HL-60/S4 (cell line): Measurements from ENCODE around the gene ILDR1.
"Not testable (repeated sequence)": the region's sequence is repeated elsewhere in the genome, so short reads cannot be mapped to it uniquely, and the experiment has no call there.

Experiments used
- in situ Hi-C: fragments of 300-500 bp; cut with MboI; formaldehyde crosslinking; loops from 2 replicates; pipeline ENCODE4 v1.14.3; 2022; ENCODE audit warnings: low sequenced_read_pairs

The ILDR1 gene

GRCh38 chr3:121956363-121956762, 65.7 kb downstream of the ILDR1 start:
- in situ Hi-C loops = no loop called here

GRCh38 chr3:121951291-121951919, 70.6 kb downstream of the ILDR1 start:
- in situ Hi-C loops = no loop called here

- in situ Hi-C loops = no loop called here
These were observed 73.4 kb downstream of the ILDR1 start for GRCh38 chr3:121948641-121949040.

DNA sequence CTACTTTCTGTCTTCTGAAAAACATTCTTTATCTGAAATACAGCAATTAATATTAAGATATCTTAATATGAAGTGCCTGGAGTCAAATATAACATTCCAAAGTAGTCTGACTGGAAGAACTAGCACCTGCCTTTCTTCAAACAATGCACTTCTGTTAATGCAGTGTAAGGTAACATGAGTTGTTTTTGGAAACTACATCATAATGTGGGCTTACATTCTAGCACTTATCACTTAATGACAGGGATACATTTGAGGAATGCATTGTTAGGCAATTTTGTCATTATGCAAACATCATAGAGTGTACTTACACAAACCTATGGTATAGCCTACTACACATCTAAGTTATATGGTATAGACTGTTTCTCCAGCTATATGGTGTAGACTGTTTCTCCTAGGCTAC, 78.6 kb downstream of the ILDR1 start:
- in situ Hi-C loops = no loop called here

GRCh38 chr3:121942116-121942786, 79.8 kb downstream of the ILDR1 start:
- in situ Hi-C loops = no loop called here

DNA sequence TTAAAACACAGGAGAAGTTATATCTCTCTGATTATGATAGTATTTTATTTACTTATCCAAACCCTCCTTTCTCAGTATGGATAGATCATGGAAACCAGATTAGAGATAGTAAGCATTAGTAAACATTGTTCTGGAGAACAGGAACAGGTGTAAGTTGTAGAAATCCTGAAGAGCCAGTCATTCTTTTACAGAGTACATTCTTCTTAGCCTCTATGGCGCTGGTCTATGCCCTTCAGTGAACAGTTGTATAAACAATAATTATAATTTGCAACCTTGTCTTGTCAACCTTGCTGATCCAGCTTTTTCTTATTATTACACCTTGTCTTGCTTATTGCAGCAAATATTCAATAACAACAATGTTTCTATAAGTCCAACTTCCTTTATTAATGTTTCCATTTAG, 80.5 kb downstream of the ILDR1 start:
- in situ Hi-C loops = no loop called here

GRCh38 chr3:121938141-121938855, 83.7 kb downstream of the ILDR1 start:
- in situ Hi-C loops = not testable (repeated sequence)
